ENCODE data around the gene PRKRA.

DNA sequence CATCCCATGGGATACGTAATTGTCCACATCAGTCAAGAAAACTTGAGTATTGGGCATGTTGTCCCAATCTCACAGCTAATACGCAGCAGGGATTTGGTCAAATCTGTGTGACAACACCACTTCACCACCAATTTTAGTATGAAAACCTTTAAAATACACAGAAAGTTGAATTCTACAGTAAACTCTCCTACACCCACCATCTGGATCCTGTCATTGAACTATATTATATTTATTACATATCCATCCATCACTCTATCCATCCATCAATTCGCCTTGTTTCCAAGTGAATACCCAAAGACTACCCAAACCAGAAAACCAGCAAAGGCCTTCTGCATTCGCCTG is 28.3 kb upstream of the PRKRA start:
- TF ChIP-seq CTCF (IDR thresholded peaks at IDR 0.05), result peak; percentile 71
- no peak for TF ChIP-seq POLR2AphosphoS5 (IDR thresholded peaks at IDR 0.05; ENCODE audit: low read depth, low read length)
- no peak for TF ChIP-seq SIN3A (IDR thresholded peaks at IDR 0.05; ENCODE audit: borderline replicate concordance, insufficient read depth, low read depth, low read length)

All from Panc1 (cell line).